ENCODE data around the gene SCEL. TPM values are rescaled to one million over a fixed set of nuclear protein-coding genes. Genes with fewer than 3 reads are reported as not detected.

Gene SCEL
- total and polyA plus RNA-seq, 2 experiments from 2014 or later: 5.4 to 5.8 TPM

- no peaks in the 10 kb centered on the region for H3K4me1 ChIP-seq (ENCODE audit: insufficient read depth)
- TF ChIP-seq, protein P1, sequence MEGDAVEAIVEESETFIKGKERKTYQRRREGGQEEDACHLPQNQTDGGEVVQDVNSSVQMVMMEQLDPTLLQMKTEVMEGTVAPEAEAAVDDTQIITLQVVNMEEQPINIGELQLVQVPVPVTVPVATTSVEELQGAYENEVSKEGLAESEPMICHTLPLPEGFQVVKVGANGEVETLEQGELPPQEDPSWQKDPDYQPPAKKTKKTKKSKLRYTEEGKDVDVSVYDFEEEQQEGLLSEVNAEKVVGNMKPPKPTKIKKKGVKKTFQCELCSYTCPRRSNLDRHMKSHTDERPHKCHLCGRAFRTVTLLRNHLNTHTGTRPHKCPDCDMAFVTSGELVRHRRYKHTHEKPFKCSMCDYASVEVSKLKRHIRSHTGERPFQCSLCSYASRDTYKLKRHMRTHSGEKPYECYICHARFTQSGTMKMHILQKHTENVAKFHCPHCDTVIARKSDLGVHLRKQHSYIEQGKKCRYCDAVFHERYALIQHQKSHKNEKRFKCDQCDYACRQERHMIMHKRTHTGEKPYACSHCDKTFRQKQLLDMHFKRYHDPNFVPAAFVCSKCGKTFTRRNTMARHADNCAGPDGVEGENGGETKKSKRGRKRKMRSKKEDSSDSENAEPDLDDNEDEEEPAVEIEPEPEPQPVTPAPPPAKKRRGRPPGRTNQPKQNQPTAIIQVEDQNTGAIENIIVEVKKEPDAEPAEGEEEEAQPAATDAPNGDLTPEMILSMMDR (IDR thresholded peaks at IDR 0.05; ENCODE audit: poor library complexity): no peak
- TF ChIP-seq EZH2 (IDR thresholded peaks at IDR 0.05; ENCODE audit: borderline replicate concordance): no peak
- no peak for TF ChIP-seq EZH2phosphoT487 (IDR thresholded peaks at IDR 0.05; ENCODE audit: low read depth, severe bottlenecking, unreplicated experiment)
Observed at GRCh38 chr13:77580748-77581147, 45.2 kb downstream of the SCEL start.

DNA sequence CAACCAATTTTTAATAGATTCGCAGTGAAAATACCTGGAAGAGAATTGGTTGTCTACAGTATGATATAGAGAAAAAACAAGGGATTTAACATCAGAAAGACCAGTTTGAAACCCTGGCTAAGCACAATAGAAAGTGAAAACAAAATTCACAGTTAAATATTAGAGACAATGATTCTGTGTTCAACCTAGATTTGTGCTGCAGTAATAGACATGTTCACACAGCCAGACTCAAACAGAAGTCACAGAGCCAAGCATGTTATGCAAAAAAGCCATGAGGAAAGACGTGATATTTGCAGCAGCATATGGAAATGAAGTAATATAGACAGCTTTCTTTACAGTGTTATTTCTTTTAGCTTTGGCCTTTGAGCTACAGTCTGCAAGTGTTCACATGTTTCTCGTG is 48.1 kb downstream of the SCEL start:
- DNase-seq (ENCODE audit: low spot score): no peak
- H3K79me2 ChIP-seq: no peaks in the 10 kb centered on the region
- no peak overlapping the region for H3K4me2 ChIP-seq
- no peaks in the 10 kb centered on the region for H3K27me3 ChIP-seq
- H3K4me3 ChIP-seq: no peak overlapping the region
- no peaks in the 10 kb centered on the region for H3K36me3 ChIP-seq (replicated peaks; ENCODE audit: insufficient read depth, low read depth)
- H4K20me1 ChIP-seq (ENCODE audit: insufficient read depth, poor library complexity, severe bottlenecking): no peaks in the 10 kb centered on the region
- H3K9me3 ChIP-seq (ENCODE audit: low read depth): no peaks in the 10 kb centered on the region
- H3K27ac ChIP-seq: no peak overlapping the region
- no peak overlapping the region for H2AFZ ChIP-seq
- TF ChIP-seq EZH2 (IDR thresholded peaks at IDR 0.05; ENCODE audit: borderline replicate concordance) (no peak), EZH2phosphoT487 (IDR thresholded peaks at IDR 0.05; ENCODE audit: low read depth, severe bottlenecking, unreplicated experiment) (no peak)
- TF ChIP-seq, protein P1 (IDR thresholded peaks at IDR 0.05; ENCODE audit: poor library complexity): no peak
- no peaks in the 10 kb centered on the region for H3K4me1 ChIP-seq (ENCODE audit: insufficient read depth)
- no peaks in the 10 kb centered on the region for H3K9me2 ChIP-seq (replicated peaks; ENCODE audit: insufficient read depth)
- 78% methylated on average over 3 of the region's 3 CpGs for WGBS (ENCODE audit: low lambda C conversion rate, missing lambda C conversion rate)

More at GRCh38 chr13:77580748-77581147, 45.2 kb downstream of the SCEL start:
- Histone ChIP-seq H2AFZ (no peak overlapping the region), H3K36me3 (replicated peaks; ENCODE audit: insufficient read depth, low read depth) (no peaks in the 10 kb centered on the region), H3K9me3 (ENCODE audit: low read depth) (no peaks in the 10 kb centered on the region), H3K4me3 (no peak overlapping the region), H3K27me3 (no peaks in the 10 kb centered on the region), H3K27ac (no peak overlapping the region), H3K4me2 (no peak overlapping the region), H3K9me2 (replicated peaks; ENCODE audit: insufficient read depth) (no peaks in the 10 kb centered on the region), H3K79me2 (no peaks in the 10 kb centered on the region), H4K20me1 (ENCODE audit: insufficient read depth, poor library complexity, severe bottlenecking) (no peaks in the 10 kb centered on the region)
- WGBS (ENCODE audit: low lambda C conversion rate, missing lambda C conversion rate): 96% methylated on average over 1 of the region's 1 CpG
- no peak for DNase-seq (ENCODE audit: low spot score)

DNA sequence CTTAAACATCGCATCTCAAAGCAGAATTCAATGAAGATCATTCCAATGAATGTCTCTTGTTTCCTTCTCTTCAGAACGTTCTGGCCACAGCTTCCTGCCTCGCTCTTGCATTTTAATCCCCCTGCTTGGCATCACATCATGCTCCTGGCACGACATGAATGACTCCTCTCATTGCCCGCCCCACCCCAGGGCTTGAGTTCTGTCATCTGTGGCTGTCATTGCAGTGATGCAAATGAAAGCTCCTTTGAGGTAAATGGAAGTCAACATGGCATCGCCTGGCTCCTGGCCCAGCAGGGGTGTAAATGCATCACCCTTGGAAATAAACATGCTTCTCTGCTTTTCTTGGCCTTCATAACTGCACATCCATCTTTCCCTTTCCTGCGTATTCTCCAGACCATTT is 48.6 kb downstream of the SCEL start:
- Histone ChIP-seq H3K9me2 (replicated peaks; ENCODE audit: insufficient read depth) (no peaks in the 10 kb centered on the region), H3K36me3 (replicated peaks; ENCODE audit: insufficient read depth, low read depth) (no peaks in the 10 kb centered on the region), H3K27me3 (no peaks in the 10 kb centered on the region), H3K4me1 (ENCODE audit: insufficient read depth) (no peaks in the 10 kb centered on the region), H3K4me2 (no peak overlapping the region), H3K4me3 (no peak overlapping the region), H3K9me3 (ENCODE audit: low read depth) (no peaks in the 10 kb centered on the region), H4K20me1 (ENCODE audit: insufficient read depth, poor library complexity, severe bottlenecking) (no peaks in the 10 kb centered on the region), H3K27ac (no peak overlapping the region), H2AFZ (no peak overlapping the region), H3K79me2 (no peaks in the 10 kb centered on the region)
- no peak for TF ChIP-seq EZH2phosphoT487 (IDR thresholded peaks at IDR 0.05; ENCODE audit: low read depth, severe bottlenecking, unreplicated experiment)
- no peak for TF ChIP-seq EZH2 (IDR thresholded peaks at IDR 0.05; ENCODE audit: borderline replicate concordance)
- TF ChIP-seq, protein P1 (IDR thresholded peaks at IDR 0.05; ENCODE audit: poor library complexity): no peak
- WGBS (ENCODE audit: low lambda C conversion rate, missing lambda C conversion rate): 87% methylated on average over 7 of the region's 7 CpGs
- no peak for DNase-seq (ENCODE audit: low spot score)

All from hepatocyte (in vitro differentiated cells).